Body of pancreas (tissue), 4 donors: ENCODE results near the gene CYFIP1. TPM values are rescaled to one million over a fixed set of nuclear protein-coding genes. Genes with fewer than 3 reads are reported as not detected.
A peak's percentile ranks its signal among the peaks of the same experiment; 100 is the strongest.

Experiments used
- ATAC-seq: fragments of 150-250 bp; one replicate; pipeline ENCODE4 v1.9.1; 2016
- DNase-seq, 4 donors: peaks; one replicate each; pipeline ENCODE4 v3.0.0-alpha.2; 2019
- H3K27ac ChIP-seq, 4 donors: fragments of 200-600 bp; sonication (generic); 1 replicate in 3 of 4; 2 replicates in 1 of 4; pipeline versions ENCODE4 v1.5.1 to v1.6.1; 2016 to 2019; ENCODE audit warnings: mild to moderate bottlenecking in 1 of 4, mixed read lengths in 1 of 4, moderate library complexity in 1 of 4
- H3K27me3 ChIP-seq, 2 donors: fragments of 200-600 bp; sonication (generic); one replicate each; pipeline ENCODE4 v1.6.0; 2016; ENCODE audit warnings: mild to moderate bottlenecking in 1 of 2
- H3K36me3 ChIP-seq, 2 donors: fragments of 200-600 bp; sonication (generic); replicated peaks in 1 of 2; 2 replicates each; pipeline ENCODE4 v1.5.1; 2016; ENCODE audit warnings: low read depth in 2 of 2; ENCODE audit not compliant: insufficient read depth in 1 of 2
- H3K4me1 ChIP-seq: fragments of 200-600 bp; sonication (generic); one replicate; pipeline ENCODE4 v1.6.0; 2016
- H3K4me3 ChIP-seq, 2 donors: fragments of 200-600 bp; sonication (generic); 1 replicate in 1 of 2; 2 replicates in 1 of 2; pipeline ENCODE4 v1.5.1; 2016 to 2019
- H3K9me3 ChIP-seq, 3 donors: fragments of 200-600 bp; sonication (generic); 1 replicate in 2 of 3; 2 replicates in 1 of 3; pipeline ENCODE4 v1.5.1; 2016
- CTCF ChIP-seq, 7 experiments: fragments of 450-650 bp in 4 of 7; fragments of 200-600 bp in 3 of 7; sonication (generic) in 3 of 7; IDR thresholded peaks; one replicate each; pipeline ENCODE4 v1.5.1; 2016 to 2019; ENCODE audit warnings: antibody characterized with exemption in 7 of 7
- POLR2A ChIP-seq, 3 donors: fragments of 450-650 bp; IDR thresholded peaks; one replicate each; pipeline ENCODE4 v1.6.1; 2016; ENCODE audit warnings: antibody characterized with exemption in 3 of 3, mild to moderate bottlenecking in 2 of 3
- WGBS, 2 donors: methylation state at CpG; one replicate each; pipeline ENCODE4 v1.1.5; 2017; 5-methylcytosine and 5-hydroxymethylcytosine counted together
- intact Hi-C: fragments of 100-400 bp; cut with DNase I; formaldehyde crosslinking; loops from one replicate; pipeline ENCODE4 v1.15.1; 2023
- total RNA-seq, 2 donors: library from RNA; depleted of rRNA; stranded (reverse); fragments of >200 nt; gene quantifications; one replicate each; pipeline ENCODE4 v1.1.0, GENCODE V29; 2016

CYFIP1 gene
- total RNA-seq, 2 donors from 2014 or later = 68.5 to 68.6 TPM

GRCh38 chr15:22966321-22967083 is 13.7 kb downstream of the CYFIP1 start:
- intact Hi-C loops = no loop called here
- ATAC-seq (no peak), DNase-seq (no peak)
- Histone ChIP-seq H3K27ac (no peak overlapping the region), H3K4me1 (peaks cover 49% of the 10 kb centered on the region), H3K27me3 (no peaks in the 10 kb centered on the region), H3K4me3 (no peak overlapping the region), H3K36me3 (no peaks in the 10 kb centered on the region), H3K9me3 (no peaks in the 10 kb centered on the region)
- 78 to 83% methylated on average over 13 to 19 of the region's 20 CpGs for WGBS, 2 donors
- TF ChIP-seq CTCF (IDR thresholded peaks at IDR 0.05) (no peak), POLR2A (IDR thresholded peaks at IDR 0.05) (no peak)

GRCh38 chr15:22963641-22964040 is 16.5 kb downstream of the CYFIP1 start:
- TF ChIP-seq CTCF (IDR thresholded peaks at IDR 0.05) = no peak
- no peak for TF ChIP-seq POLR2A (IDR thresholded peaks at IDR 0.05)
- no peak for DNase-seq
- no peak for ATAC-seq
- Histone ChIP-seq H3K4me1 (peaks cover 67% of the 10 kb centered on the region), H3K27me3 (no peaks in the 10 kb centered on the region), H3K27ac (peak overlapping the region in 2 of 4 donors; percentile 7 to 42), H3K9me3 (no peaks in the 10 kb centered on the region), H3K36me3 (no peaks in the 10 kb centered on the region), H3K4me3 (no peak overlapping the region)
- intact Hi-C loops = no loop called here
- 69 to 79% methylated on average over 10 to 12 of the region's 12 CpGs for WGBS, 2 donors

GRCh38 chr15:22962611-22963010 is 17.6 kb downstream of the CYFIP1 start:
- H3K9me3 ChIP-seq = no peaks in the 10 kb centered on the region
- DNase-seq (no peak), ATAC-seq (no peak)
- H3K27ac ChIP-seq = peak overlapping the region; percentile 15 to 80 (median 70)
- WGBS, 2 donors = 93 to 99% methylated on average over 12 of the region's 12 CpGs
- no peak for TF ChIP-seq POLR2A (IDR thresholded peaks at IDR 0.05)
- TF ChIP-seq CTCF (IDR thresholded peaks at IDR 0.05) = no peak
- peaks cover 60% of the 10 kb centered on the region for H3K4me1 ChIP-seq
- intact Hi-C loops = no loop called here
- no peaks in the 10 kb centered on the region for H3K27me3 ChIP-seq
- no peaks in the 10 kb centered on the region for H3K36me3 ChIP-seq
- no peak overlapping the region for H3K4me3 ChIP-seq

GRCh38 chr15:22961762-22962161 is 18.4 kb downstream of the CYFIP1 start:
- Histone ChIP-seq H3K4me1 (peaks cover 56% of the 10 kb centered on the region), H3K36me3 (no peaks in the 10 kb centered on the region), H3K9me3 (no peaks in the 10 kb centered on the region), H3K27ac (peak overlapping the region in 3 of 4 donors; percentile 68 to 80 (median 73)), H3K4me3 (no peak overlapping the region), H3K27me3 (no peaks in the 10 kb centered on the region)
- DNase-seq (peak; percentile 57 to 79 (median 68)), ATAC-seq (peak; percentile 72)
- intact Hi-C loops = no loop called here
- TF ChIP-seq POLR2A (IDR thresholded peaks at IDR 0.05) (no peak), CTCF (IDR thresholded peaks at IDR 0.05) (no peak)
- 8 to 12% methylated on average over 1 of the region's 1 CpG for WGBS, 2 donors

GRCh38 chr15:22960556-22960955 is 19.6 kb downstream of the CYFIP1 start:
- Histone ChIP-seq H3K9me3 (no peaks in the 10 kb centered on the region), H3K27ac (peak overlapping the region in 3 of 4 donors; percentile 37 to 80 (median 73)), H3K36me3 (no peaks in the 10 kb centered on the region), H3K4me1 (peaks cover 68% of the 10 kb centered on the region), H3K27me3 (no peaks in the 10 kb centered on the region), H3K4me3 (no peak overlapping the region)
- no peak for ATAC-seq
- 84 to 94% methylated on average over 8 of the region's 8 CpGs for WGBS, 2 donors
- intact Hi-C loops = no loop called here
- TF ChIP-seq POLR2A (IDR thresholded peaks at IDR 0.05) = no peak
- TF ChIP-seq CTCF (IDR thresholded peaks at IDR 0.05) = no peak
- no peak for DNase-seq
